ENCODE data around the gene CRYBA2. TPM values are rescaled to one million over a fixed set of nuclear protein-coding genes. Genes with fewer than 3 reads are reported as not detected.

Gene CRYBA2
- total RNA-seq, 1 experiment from 2014 or later: 0.59 TPM

- ChIA-PET CTCF (interaction anchor here (0.6 to 2.5 kb wide), 5 partner anchors 16 to 89 kb away, joined by 3 to 39 read pairs (median 4); no protein-coding TSS in a partner anchor), POLR2A (no interaction called here)
- peak in 1 of 2 experiments; percentile 34 for DNase-seq
- peaks cover 6% of the 10 kb centered on the region for H3K4me1 Mint-ChIP-seq (ENCODE audit: low read depth, unreplicated experiment)
- Histone ChIP-seq H3K9me3 (no peaks in the 10 kb centered on the region), H3K4me3 (ENCODE audit: low read depth, low read length) (peak overlapping the region; percentile 26), H3K27me3 (replicated peaks; ENCODE audit: control insufficient read depth, insufficient read depth, low read length) (peaks cover 11% of the 10 kb centered on the region), H3K4me1 (peaks cover 14% of the 10 kb centered on the region), H3K36me3 (ENCODE audit: control insufficient read depth, insufficient read depth, low read length) (no peaks in the 10 kb centered on the region)
- peak overlapping the region; percentile 21 for H3K4me3 Mint-ChIP-seq (ENCODE audit: unreplicated experiment)
- intact Hi-C loops (cut with micrococcal nuclease; ENCODE audit: unreplicated experiment): loop anchor here (2.0 to 5.0 kb wide), 2 partner anchors 19 to 45 kb away; no protein-coding TSS in a partner anchor
- peaks cover 36% of the 10 kb centered on the region for H3K27me3 Mint-ChIP-seq (ENCODE audit: insufficient read depth, unreplicated experiment)
- no peak overlapping the region for H3K27ac Mint-ChIP-seq (ENCODE audit: unreplicated experiment)
- TF ChIP-seq CTCF (IDR thresholded peaks at IDR 0.05; ENCODE audit: insufficient read depth in 1 of 2, low read depth in 1 of 2, low read length in 1 of 2, severe bottlenecking in 1 of 2, unreplicated experiment in 1 of 2): no peak
- no peaks in the 10 kb centered on the region for H3K9me3 Mint-ChIP-seq (ENCODE audit: unreplicated experiment)
- no TSS peak for BruUV-seq (replicated peaks)
- H3K36me3 Mint-ChIP-seq (ENCODE audit: insufficient read depth, unreplicated experiment): no peaks in the 10 kb centered on the region
Observed at GRCh38 chr2:218981881-218982585, 11.2 kb downstream of the CRYBA2 start.

GRCh38 chr2:218981390-218981880 lies 11.8 kb downstream of the CRYBA2 start:
- no peak overlapping the region for H3K4me3 ChIP-seq (ENCODE audit: low read depth, low read length)
- ChIA-PET CTCF (interaction anchor here (0.6 to 2.5 kb wide), 8 partner anchors 15 to 89 kb away, joined by 3 to 39 read pairs (median 6); partner anchors contain the start of gene CDK5R2), POLR2A (interaction anchor here (0.8 kb wide), 1 partner anchor 142 kb away, joined by 3 read pairs; no protein-coding TSS in a partner anchor)
- Mint-ChIP-seq H3K9me3 (ENCODE audit: unreplicated experiment) (no peaks in the 10 kb centered on the region), H3K4me3 (ENCODE audit: unreplicated experiment) (peak overlapping the region; percentile 51), H3K27me3 (ENCODE audit: insufficient read depth, unreplicated experiment) (peaks cover 32% of the 10 kb centered on the region), H3K36me3 (ENCODE audit: insufficient read depth, unreplicated experiment) (no peaks in the 10 kb centered on the region), H3K27ac (ENCODE audit: unreplicated experiment) (no peak overlapping the region), H3K4me1 (ENCODE audit: low read depth, unreplicated experiment) (peaks cover 6% of the 10 kb centered on the region)
- H3K4me1 ChIP-seq: peaks cover 14% of the 10 kb centered on the region
- no peaks in the 10 kb centered on the region for H3K36me3 ChIP-seq (ENCODE audit: control insufficient read depth, insufficient read depth, low read length)
- H3K9me3 ChIP-seq: no peaks in the 10 kb centered on the region
- peak in 1 of 2 experiments; percentile 38 for DNase-seq
- no TSS peak for BruUV-seq (replicated peaks)
- peak in 1 of 2 experiments; percentile 17 for TF ChIP-seq CTCF (IDR thresholded peaks at IDR 0.05; ENCODE audit: insufficient read depth in 1 of 2, low read depth in 1 of 2, low read length in 1 of 2, severe bottlenecking in 1 of 2, unreplicated experiment in 1 of 2)
- H3K27me3 ChIP-seq (replicated peaks; ENCODE audit: control insufficient read depth, insufficient read depth, low read length): peaks cover 11% of the 10 kb centered on the region
- intact Hi-C loops (cut with micrococcal nuclease; ENCODE audit: unreplicated experiment): loop anchor here (2.0 to 5.0 kb wide), 2 partner anchors 19 to 46 kb away; no protein-coding TSS in a partner anchor

- BruUV-seq (replicated peaks): no TSS peak
Observed at GRCh38 chr2:218980735-218981389, 12.4 kb downstream of the CRYBA2 start.

More at GRCh38 chr2:218980735-218981389, 12.4 kb downstream of the CRYBA2 start:
- TF ChIP-seq CTCF (IDR thresholded peaks at IDR 0.05; ENCODE audit: insufficient read depth in 1 of 2, low read depth in 1 of 2, low read length in 1 of 2, severe bottlenecking in 1 of 2, unreplicated experiment in 1 of 2): no peak
- no peaks in the 10 kb centered on the region for H3K9me3 Mint-ChIP-seq (ENCODE audit: unreplicated experiment)
- peak overlapping the region; percentile 51 for H3K4me3 Mint-ChIP-seq (ENCODE audit: unreplicated experiment)
- Histone ChIP-seq H3K4me1 (peaks cover 14% of the 10 kb centered on the region), H3K36me3 (ENCODE audit: control insufficient read depth, insufficient read depth, low read length) (no peaks in the 10 kb centered on the region), H3K9me3 (no peaks in the 10 kb centered on the region), H3K4me3 (ENCODE audit: low read depth, low read length) (no peak overlapping the region), H3K27me3 (replicated peaks; ENCODE audit: control insufficient read depth, insufficient read depth, low read length) (peaks cover 11% of the 10 kb centered on the region)
- intact Hi-C loops (cut with micrococcal nuclease; ENCODE audit: unreplicated experiment): loop anchor here (1.0 to 5.0 kb wide), 3 partner anchors 18 to 174 kb away; no protein-coding TSS in a partner anchor
- POLR2A ChIA-PET: interaction anchor here (0.8 kb wide), 1 partner anchor 143 kb away, joined by 3 read pairs; no protein-coding TSS in a partner anchor
- H3K4me1 Mint-ChIP-seq (ENCODE audit: low read depth, unreplicated experiment): peaks cover 6% of the 10 kb centered on the region
- peaks cover 28% of the 10 kb centered on the region for H3K27me3 Mint-ChIP-seq (ENCODE audit: insufficient read depth, unreplicated experiment)
- CTCF ChIA-PET: interaction anchor here (0.6 to 2.5 kb wide), 35 partner anchors 14 to 407 kb away, joined by 3 to 39 read pairs (median 5); partner anchors contain the start of genes CDK5R2, CNPPD1, CYP27A1 and DNAJB2
- no peaks in the 10 kb centered on the region for H3K36me3 Mint-ChIP-seq (ENCODE audit: insufficient read depth, unreplicated experiment)
- peak in 1 of 2 experiments; percentile 34 for DNase-seq
- no peak overlapping the region for H3K27ac Mint-ChIP-seq (ENCODE audit: unreplicated experiment)
